Neural progenitor cell (in vitro differentiated cells): ENCODE measurements around the gene FAM32A. TPM values are rescaled to one million over a fixed set of nuclear protein-coding genes. Genes with fewer than 3 reads are reported as not detected.

ENCODE experiments used
- DNase-seq: peaks from one replicate; pipeline ENCODE4 v3.0.0-alpha.2; 2016; ENCODE audit warnings: low spot score
- H2AFZ ChIP-seq: fragments of 200-600 bp; sonication (generic); replicated peaks from 2 replicates; pipeline ENCODE4 v1.6.1; 2016; ENCODE audit warnings: antibody characterized with exemption
- H3F3A ChIP-seq: fragments of 200-600 bp; sonication (generic); 2 replicates; pipeline ENCODE4 v1.6.1; 2016; ENCODE audit warnings: antibody characterized with exemption, low read depth
- H3K27ac ChIP-seq: fragments of 200-600 bp; sonication (generic); 2 replicates; pipeline ENCODE4 v1.5.1; 2016; ENCODE audit warnings: mild to moderate bottlenecking
- H3K27me3 ChIP-seq: fragments of 200-600 bp; sonication (generic); 2 replicates; pipeline ENCODE4 v1.6.1; 2016; ENCODE audit warnings: mild to moderate bottlenecking, moderate library complexity
- H3K36me3 ChIP-seq: fragments of 200-600 bp; sonication (generic); 2 replicates; pipeline ENCODE4 v1.5.1; 2016
- H3K4me1 ChIP-seq: fragments of 200-600 bp; sonication (generic); 2 replicates; pipeline ENCODE4 v1.6.1; 2016; ENCODE audit warnings: mixed run types
- H3K4me2 ChIP-seq: fragments of 200-600 bp; sonication (generic); 2 replicates; pipeline ENCODE4 v1.6.1; 2016
- H3K4me3 ChIP-seq: fragments of 200-600 bp; sonication (generic); 2 replicates; pipeline ENCODE4 v1.5.1; 2016
- H3K79me2 ChIP-seq: fragments of 200-600 bp; sonication (generic); 2 replicates; pipeline ENCODE4 v1.6.1; 2016; ENCODE audit warnings: low read depth
- H3K9ac ChIP-seq: fragments of 200-600 bp; sonication (generic); 2 replicates; pipeline ENCODE4 v1.6.1; 2016
- H3K9me3 ChIP-seq: fragments of 200-600 bp; sonication (generic); 2 replicates; pipeline ENCODE4 v1.5.1; 2016; ENCODE audit warnings: low read depth
- H4K20me1 ChIP-seq: fragments of 200-600 bp; sonication (generic); 2 replicates; pipeline ENCODE4 v1.6.1; 2016; ENCODE audit warnings: low read depth
- H3K27ac Mint-ChIP-seq: 3 replicates; pipeline ENCODE4 v1.8.0; 2021; ENCODE audit warnings: mixed read lengths
- H3K27me3 Mint-ChIP-seq: 2 replicates; pipeline ENCODE4 v1.8.0; 2022; ENCODE audit warnings: low read depth, mild to moderate bottlenecking, inconsistent platforms, moderate library complexity, mixed read lengths; ENCODE audit not compliant: insufficient read depth
- H3K36me3 Mint-ChIP-seq: 3 replicates; pipeline ENCODE4 v1.8.0; 2021; ENCODE audit warnings: mixed read lengths
- H3K4me1 Mint-ChIP-seq: 3 replicates; pipeline ENCODE4 v1.8.0; 2021; ENCODE audit warnings: mixed read lengths
- H3K4me3 Mint-ChIP-seq: 3 replicates; pipeline ENCODE4 v1.8.0; 2021; ENCODE audit warnings: mild to moderate bottlenecking, moderate library complexity, mixed read lengths
- H3K9me3 Mint-ChIP-seq: 3 replicates; pipeline ENCODE4 v1.8.0; 2020; ENCODE audit warnings: mixed read lengths
- CTCF ChIP-seq: fragments of 200-600 bp; sonication (generic); IDR thresholded peaks from 2 replicates; pipeline ENCODE4 v1.5.1; 2017; ENCODE audit warnings: antibody characterized with exemption, mild to moderate bottlenecking
- EZH2 ChIP-seq: fragments of 200-600 bp; sonication (generic); IDR thresholded peaks from 2 replicates; pipeline ENCODE4 v1.6.1; 2017; ENCODE audit warnings: antibody characterized with exemption, mild to moderate bottlenecking, moderate library complexity
- EZH2phosphoT487 ChIP-seq: fragments of 200-600 bp; sonication (generic); IDR thresholded peaks from 2 replicates; pipeline ENCODE4 v1.6.1; 2017; ENCODE audit warnings: antibody characterized with exemption
- total RNA-seq: library from RNA; depleted of rRNA; stranded (reverse); fragments of >200 nt; gene quantifications from 2 replicates; pipeline ENCODE4 v1.2.3, GENCODE V29; 2015; ENCODE audit warnings: low replicate concordance

The FAM32A gene
- total RNA-seq, 1 donor from 2014 or later, result 139 TPM

GRCh38 chr19:16199275-16199932 lies 14.2 kb downstream of the FAM32A start:
- Histone ChIP-seq H3K4me3 (no peak overlapping the region), H3K9ac (no peak overlapping the region), H3K9me3 (no peaks in the 10 kb centered on the region), H4K20me1 (peaks cover 14% of the 10 kb centered on the region), H3F3A (peaks cover 5% of the 10 kb centered on the region), H3K36me3 (no peaks in the 10 kb centered on the region), H3K4me2 (peak overlapping the region; percentile 98), H3K27me3 (no peaks in the 10 kb centered on the region), H3K27ac (no peak overlapping the region), H3K79me2 (peaks cover 27% of the 10 kb centered on the region), H2AFZ (no peak overlapping the region), H3K4me1 (peaks cover 3% of the 10 kb centered on the region)
- no peaks in the 10 kb centered on the region for H3K9me3 Mint-ChIP-seq
- H3K4me3 Mint-ChIP-seq, result peak overlapping the region; percentile 89
- H3K4me1 Mint-ChIP-seq, result peaks cover 19% of the 10 kb centered on the region
- no peak overlapping the region for H3K27ac Mint-ChIP-seq
- H3K27me3 Mint-ChIP-seq, result no peaks in the 10 kb centered on the region
- peaks cover 18% of the 10 kb centered on the region for H3K36me3 Mint-ChIP-seq
- no peak for DNase-seq
- TF ChIP-seq EZH2, result no peak
- TF ChIP-seq CTCF, result no peak
- TF ChIP-seq EZH2phosphoT487, result no peak

DNA sequence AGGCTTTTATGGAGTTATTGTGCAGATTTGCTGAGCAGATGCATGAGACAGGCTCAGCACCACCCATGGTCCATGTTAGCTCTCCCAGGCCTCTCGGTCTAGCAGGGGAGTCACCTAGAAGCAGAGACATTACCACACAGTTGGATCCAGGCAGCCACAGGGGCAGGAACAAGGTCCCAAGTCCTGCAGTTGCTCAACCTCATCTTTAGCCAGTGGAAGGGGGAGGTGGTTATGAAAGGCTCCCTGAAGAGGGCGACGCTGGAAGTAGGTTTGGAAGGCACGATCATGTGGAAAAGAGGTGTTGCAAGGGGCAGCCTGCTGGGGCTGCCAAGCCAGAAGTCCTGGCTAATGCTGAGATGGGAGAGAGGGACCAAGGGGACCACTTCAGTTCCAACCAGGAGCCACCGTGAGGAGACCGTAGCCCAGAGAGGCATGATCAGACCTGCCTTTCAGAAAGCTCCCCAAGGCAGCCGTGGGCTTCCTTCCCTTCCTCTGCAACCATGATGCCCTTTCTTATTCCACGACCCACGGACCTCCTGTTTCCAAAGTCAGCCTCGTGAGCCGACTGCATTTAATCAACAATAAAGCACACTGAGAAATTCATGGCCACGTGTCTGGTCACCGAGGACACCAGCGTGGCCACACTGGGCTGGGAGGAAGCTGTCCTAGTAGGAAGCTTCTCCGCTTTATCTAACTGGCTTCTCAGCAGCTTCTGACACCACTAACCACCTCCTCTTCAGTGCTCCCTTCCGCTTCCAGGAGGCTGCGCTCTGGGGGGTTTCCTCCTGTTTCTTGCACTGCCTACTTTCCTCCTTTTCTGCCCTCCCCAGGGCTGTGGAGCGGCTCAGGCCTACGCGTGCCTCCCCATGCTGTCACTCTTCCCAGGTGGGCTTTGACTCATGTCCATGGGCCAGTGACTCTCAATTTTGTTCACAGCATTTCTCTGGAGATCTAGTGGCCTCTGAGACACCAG lies 15.1 kb downstream of the FAM32A start:
- Histone ChIP-seq H3K4me1 (peaks cover 3% of the 10 kb centered on the region), H3K9me3 (no peaks in the 10 kb centered on the region), H3K4me3 (no peak overlapping the region), H3K79me2 (peaks cover 27% of the 10 kb centered on the region), H3K36me3 (no peaks in the 10 kb centered on the region), H2AFZ (no peak overlapping the region), H3F3A (peaks cover 5% of the 10 kb centered on the region), H3K27ac (no peak overlapping the region), H4K20me1 (peaks cover 14% of the 10 kb centered on the region), H3K4me2 (no peak overlapping the region), H3K27me3 (no peaks in the 10 kb centered on the region), H3K9ac (no peak overlapping the region)
- DNase-seq, result no peak
- H3K27me3 Mint-ChIP-seq, result no peaks in the 10 kb centered on the region
- peaks cover 19% of the 10 kb centered on the region for H3K4me1 Mint-ChIP-seq
- H3K27ac Mint-ChIP-seq, result no peak overlapping the region
- H3K9me3 Mint-ChIP-seq, result no peaks in the 10 kb centered on the region
- H3K4me3 Mint-ChIP-seq, result no peak overlapping the region
- H3K36me3 Mint-ChIP-seq, result peaks cover 18% of the 10 kb centered on the region
- TF ChIP-seq EZH2phosphoT487 (no peak), EZH2 (no peak), CTCF (no peak)

DNA sequence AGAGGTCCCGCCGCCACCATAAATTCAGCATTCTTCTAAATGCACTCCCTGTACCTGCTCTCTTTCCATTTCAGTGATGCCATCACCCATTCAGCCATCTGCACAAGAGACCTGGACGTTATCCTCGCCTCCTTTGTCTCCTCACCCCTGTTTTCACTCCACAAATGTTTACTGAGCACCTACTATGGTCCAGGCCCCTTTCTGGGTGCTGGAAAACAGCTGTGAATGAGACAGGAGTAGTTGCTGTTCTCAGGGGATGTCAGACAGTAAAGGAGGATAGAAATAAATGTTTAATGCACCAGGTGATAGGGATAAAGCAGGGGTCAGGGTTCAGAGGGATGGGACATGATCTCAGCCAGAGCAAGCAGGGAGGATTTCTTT lies 15.8 kb downstream of the FAM32A start:
- H3K79me2 ChIP-seq, result peaks cover 27% of the 10 kb centered on the region
- Mint-ChIP-seq H3K9me3 (no peaks in the 10 kb centered on the region), H3K27ac (no peak overlapping the region), H3K36me3 (peaks cover 18% of the 10 kb centered on the region), H3K4me1 (peaks cover 19% of the 10 kb centered on the region), H3K4me3 (no peak overlapping the region), H3K27me3 (no peaks in the 10 kb centered on the region)
- no peak for DNase-seq
- H3K27me3 ChIP-seq, result no peaks in the 10 kb centered on the region
- H3K4me1 ChIP-seq, result peaks cover 3% of the 10 kb centered on the region
- no peaks in the 10 kb centered on the region for H3K9me3 ChIP-seq
- H3K9ac ChIP-seq, result no peak overlapping the region
- no peaks in the 10 kb centered on the region for H3K36me3 ChIP-seq
- peaks cover 5% of the 10 kb centered on the region for H3F3A ChIP-seq
- TF ChIP-seq EZH2phosphoT487 (no peak), CTCF (no peak), EZH2 (no peak)
- no peak overlapping the region for H3K27ac ChIP-seq
- no peak overlapping the region for H3K4me2 ChIP-seq
- H3K4me3 ChIP-seq, result no peak overlapping the region
- no peak overlapping the region for H2AFZ ChIP-seq
- peaks cover 14% of the 10 kb centered on the region for H4K20me1 ChIP-seq
